Hepatocyte (in vitro differentiated cells): ENCODE measurements around the gene CRELD2. TPM values are rescaled to one million over a fixed set of nuclear protein-coding genes. Genes with fewer than 3 reads are reported as not detected.

Source experiments
- DNase-seq: peaks from one replicate; pipeline ENCODE4 v3.0.0-alpha.2; 2016; ENCODE audit warnings: low spot score
- H2AFZ ChIP-seq: fragments of 200-600 bp; sonication (generic); 2 replicates; pipeline ENCODE4 v1.6.0; 2016; ENCODE audit warnings: antibody characterized with exemption, mild to moderate bottlenecking
- H3K27ac ChIP-seq: fragments of 200-600 bp; sonication (generic); 2 replicates; pipeline ENCODE4 v1.5.1; 2016; ENCODE audit warnings: mild to moderate bottlenecking
- H3K27me3 ChIP-seq: fragments of 200-600 bp; sonication (generic); 2 replicates; pipeline ENCODE4 v1.6.1; 2016
- H3K36me3 ChIP-seq: fragments of 200-600 bp; sonication (generic); replicated peaks from 2 replicates; pipeline ENCODE4 v1.5.1; 2016; ENCODE audit warnings: low read depth; ENCODE audit not compliant: insufficient read depth
- H3K4me1 ChIP-seq: fragments of 200-600 bp; sonication (generic); 2 replicates; pipeline ENCODE4 v1.5.1; 2016; ENCODE audit warnings: mild to moderate bottlenecking, moderate library complexity; ENCODE audit not compliant: insufficient read depth
- H3K4me2 ChIP-seq: fragments of 200-600 bp; sonication (generic); 2 replicates; pipeline ENCODE4 v1.6.0; 2016
- H3K4me3 ChIP-seq: fragments of 200-600 bp; sonication (generic); 2 replicates; pipeline ENCODE4 v1.5.1; 2016; ENCODE audit warnings: mild to moderate bottlenecking
- H3K79me2 ChIP-seq: fragments of 200-600 bp; sonication (generic); 2 replicates; pipeline ENCODE4 v1.6.0; 2017; ENCODE audit warnings: mild to moderate bottlenecking
- H3K9me2 ChIP-seq: fragments of 200-600 bp; sonication (generic); replicated peaks from 2 replicates; pipeline ENCODE4 v1.6.0; 2017; ENCODE audit warnings: mild to moderate bottlenecking; ENCODE audit not compliant: insufficient read depth
- H3K9me3 ChIP-seq: fragments of 200-600 bp; sonication (generic); 2 replicates; pipeline ENCODE4 v1.5.1; 2016; ENCODE audit warnings: low read depth, mild to moderate bottlenecking
- H4K20me1 ChIP-seq: fragments of 200-600 bp; sonication (generic); 2 replicates; pipeline ENCODE4 v1.6.0; 2016; ENCODE audit warnings: mild to moderate bottlenecking; ENCODE audit not compliant: insufficient read depth, poor library complexity, severe bottlenecking
- EZH2 ChIP-seq: fragments of 200-600 bp; sonication (generic); IDR thresholded peaks from 2 replicates; pipeline ENCODE4 v1.6.1; 2016; ENCODE audit warnings: antibody characterized with exemption, mild to moderate bottlenecking, borderline replicate concordance
- EZH2phosphoT487 ChIP-seq: fragments of 200-600 bp; sonication (generic); IDR thresholded peaks from one replicate; pipeline ENCODE4 v1.6.1; 2018; ENCODE audit warnings: antibody characterized with exemption, mild to moderate bottlenecking, low read depth, moderate library complexity; ENCODE audit not compliant: unreplicated experiment, severe bottlenecking
- WGBS: methylation state at CpG from one replicate; pipeline ENCODE4 v1.1.6; 2016; ENCODE audit warnings: low lambda C conversion rate; ENCODE audit errors: missing lambda C conversion rate; 5-methylcytosine and 5-hydroxymethylcytosine counted together
- polyA plus RNA-seq: library from polyadenylated mRNA; unstranded; fragments of >200 nt; fragmentation: Nextera tagmentation; extraction: Ambion mirVana; gene quantifications from 2 replicates; pipeline ENCODE4 v1.2.1, GENCODE V29; 2016
- total RNA-seq: library from RNA; depleted of rRNA; stranded (reverse); fragments of >200 nt; gene quantifications from 2 replicates; pipeline ENCODE4 v1.2.3, GENCODE V29; 2014
- TF ChIP-seq, protein P1 (sequence below): fragments of 200-600 bp; sonication (generic); IDR thresholded peaks from 2 replicates; pipeline ENCODE4 v1.5.1; 2016; ENCODE audit warnings: antibody characterized with exemption, mild to moderate bottlenecking; ENCODE audit not compliant: poor library complexity

Gene CRELD2
- total and polyA plus RNA-seq, 2 experiments from 2014 or later: 79.7 to 129 TPM

DNA sequence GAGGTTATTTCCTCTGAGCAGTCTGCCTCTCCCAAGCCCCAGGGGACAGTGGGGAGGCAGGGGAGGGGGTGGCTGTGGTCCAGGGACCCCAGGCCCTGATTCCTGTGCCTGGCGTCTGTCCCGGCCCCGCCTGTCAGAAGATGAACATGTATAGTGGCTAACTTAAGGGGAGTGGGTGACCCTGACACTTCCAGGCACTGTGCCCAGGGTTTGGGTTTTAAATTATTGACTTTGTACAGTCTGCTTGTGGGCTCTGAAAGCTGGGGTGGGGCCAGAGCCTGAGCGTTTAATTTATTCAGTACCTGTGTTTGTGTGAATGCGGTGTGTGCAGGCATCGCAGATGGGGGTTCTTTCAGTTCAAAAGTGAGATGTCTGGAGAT, 45.2 kb downstream of the CRELD2 start:
- TF ChIP-seq EZH2 (no peak), EZH2phosphoT487 (no peak)
- TF ChIP-seq, protein P1, sequence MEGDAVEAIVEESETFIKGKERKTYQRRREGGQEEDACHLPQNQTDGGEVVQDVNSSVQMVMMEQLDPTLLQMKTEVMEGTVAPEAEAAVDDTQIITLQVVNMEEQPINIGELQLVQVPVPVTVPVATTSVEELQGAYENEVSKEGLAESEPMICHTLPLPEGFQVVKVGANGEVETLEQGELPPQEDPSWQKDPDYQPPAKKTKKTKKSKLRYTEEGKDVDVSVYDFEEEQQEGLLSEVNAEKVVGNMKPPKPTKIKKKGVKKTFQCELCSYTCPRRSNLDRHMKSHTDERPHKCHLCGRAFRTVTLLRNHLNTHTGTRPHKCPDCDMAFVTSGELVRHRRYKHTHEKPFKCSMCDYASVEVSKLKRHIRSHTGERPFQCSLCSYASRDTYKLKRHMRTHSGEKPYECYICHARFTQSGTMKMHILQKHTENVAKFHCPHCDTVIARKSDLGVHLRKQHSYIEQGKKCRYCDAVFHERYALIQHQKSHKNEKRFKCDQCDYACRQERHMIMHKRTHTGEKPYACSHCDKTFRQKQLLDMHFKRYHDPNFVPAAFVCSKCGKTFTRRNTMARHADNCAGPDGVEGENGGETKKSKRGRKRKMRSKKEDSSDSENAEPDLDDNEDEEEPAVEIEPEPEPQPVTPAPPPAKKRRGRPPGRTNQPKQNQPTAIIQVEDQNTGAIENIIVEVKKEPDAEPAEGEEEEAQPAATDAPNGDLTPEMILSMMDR: no peak
- H3K4me1 ChIP-seq: peaks cover 49% of the 10 kb centered on the region
- peak overlapping the region; percentile 94 for H3K27ac ChIP-seq
- peak overlapping the region; percentile 95 for H3K4me2 ChIP-seq
- DNase-seq: no peak
- no peaks in the 10 kb centered on the region for H3K9me3 ChIP-seq
- no peak overlapping the region for H2AFZ ChIP-seq
- H3K27me3 ChIP-seq: no peaks in the 10 kb centered on the region
- H3K9me2 ChIP-seq: no peaks in the 10 kb centered on the region
- peaks cover 43% of the 10 kb centered on the region for H4K20me1 ChIP-seq
- H3K79me2 ChIP-seq: peaks cover 35% of the 10 kb centered on the region
- WGBS: 73% methylated on average over 6 of the region's 6 CpGs
- H3K4me3 ChIP-seq: no peak overlapping the region
- H3K36me3 ChIP-seq: no peaks in the 10 kb centered on the region

DNA sequence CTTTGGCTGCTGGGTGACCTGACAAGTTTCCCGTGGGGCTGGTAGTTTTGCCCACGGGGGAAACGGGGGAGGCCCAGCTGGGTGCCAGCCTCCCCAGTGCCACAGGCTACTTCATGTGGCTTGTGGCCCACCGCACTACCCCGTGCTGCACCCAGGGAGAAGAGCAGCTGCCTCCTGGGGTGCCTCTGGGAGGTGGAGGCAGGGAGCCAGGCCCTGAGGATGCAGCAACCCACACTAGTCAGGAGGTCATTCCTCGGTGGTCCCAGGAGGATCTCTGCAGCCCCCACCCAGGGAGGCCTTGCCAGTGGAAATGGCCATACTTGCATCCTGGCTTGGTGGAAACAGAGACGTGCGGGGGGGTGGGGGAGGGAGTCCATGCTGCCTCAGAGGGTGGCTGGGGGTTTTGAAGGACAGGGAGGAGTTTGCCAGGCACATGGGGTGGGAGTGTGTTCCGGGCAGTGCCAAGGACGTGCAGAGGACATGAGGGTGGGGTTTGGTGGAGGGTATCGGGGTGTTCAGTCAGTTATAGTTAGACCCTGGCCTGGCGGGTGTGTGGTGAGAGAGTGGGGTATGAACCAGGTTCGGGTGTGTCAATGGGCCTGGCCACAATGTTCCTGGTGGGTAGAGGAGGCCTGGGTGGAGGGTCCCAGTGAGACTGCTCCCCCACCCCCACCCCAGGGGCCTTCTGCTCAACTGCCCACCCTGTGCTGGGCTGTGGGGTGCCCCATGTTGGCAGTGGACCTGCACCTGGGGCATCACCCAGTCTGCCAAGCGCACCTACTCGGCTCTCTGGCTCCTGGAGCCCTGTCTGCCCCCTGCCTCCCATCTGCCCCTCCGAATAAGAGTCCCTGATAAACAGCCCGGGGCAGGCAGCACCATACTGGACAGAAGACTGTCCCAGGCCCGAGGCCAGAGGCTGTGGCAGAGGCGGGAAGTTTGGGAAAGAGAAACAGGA, 46.0 kb downstream of the CRELD2 start:
- Histone ChIP-seq H3K4me1 (peaks cover 46% of the 10 kb centered on the region), H3K27me3 (no peaks in the 10 kb centered on the region), H3K79me2 (peaks cover 35% of the 10 kb centered on the region), H3K4me3 (no peak overlapping the region), H3K36me3 (no peaks in the 10 kb centered on the region), H4K20me1 (peaks cover 43% of the 10 kb centered on the region), H3K4me2 (peak overlapping the region; percentile 95), H3K9me3 (no peaks in the 10 kb centered on the region), H2AFZ (no peak overlapping the region), H3K27ac (peak overlapping the region; percentile 94), H3K9me2 (no peaks in the 10 kb centered on the region)
- 88% methylated on average over 16 of the region's 19 CpGs for WGBS
- TF ChIP-seq, protein P1: no peak
- TF ChIP-seq EZH2phosphoT487: no peak
- no peak for TF ChIP-seq EZH2
- DNase-seq: peak; percentile 10

DNA sequence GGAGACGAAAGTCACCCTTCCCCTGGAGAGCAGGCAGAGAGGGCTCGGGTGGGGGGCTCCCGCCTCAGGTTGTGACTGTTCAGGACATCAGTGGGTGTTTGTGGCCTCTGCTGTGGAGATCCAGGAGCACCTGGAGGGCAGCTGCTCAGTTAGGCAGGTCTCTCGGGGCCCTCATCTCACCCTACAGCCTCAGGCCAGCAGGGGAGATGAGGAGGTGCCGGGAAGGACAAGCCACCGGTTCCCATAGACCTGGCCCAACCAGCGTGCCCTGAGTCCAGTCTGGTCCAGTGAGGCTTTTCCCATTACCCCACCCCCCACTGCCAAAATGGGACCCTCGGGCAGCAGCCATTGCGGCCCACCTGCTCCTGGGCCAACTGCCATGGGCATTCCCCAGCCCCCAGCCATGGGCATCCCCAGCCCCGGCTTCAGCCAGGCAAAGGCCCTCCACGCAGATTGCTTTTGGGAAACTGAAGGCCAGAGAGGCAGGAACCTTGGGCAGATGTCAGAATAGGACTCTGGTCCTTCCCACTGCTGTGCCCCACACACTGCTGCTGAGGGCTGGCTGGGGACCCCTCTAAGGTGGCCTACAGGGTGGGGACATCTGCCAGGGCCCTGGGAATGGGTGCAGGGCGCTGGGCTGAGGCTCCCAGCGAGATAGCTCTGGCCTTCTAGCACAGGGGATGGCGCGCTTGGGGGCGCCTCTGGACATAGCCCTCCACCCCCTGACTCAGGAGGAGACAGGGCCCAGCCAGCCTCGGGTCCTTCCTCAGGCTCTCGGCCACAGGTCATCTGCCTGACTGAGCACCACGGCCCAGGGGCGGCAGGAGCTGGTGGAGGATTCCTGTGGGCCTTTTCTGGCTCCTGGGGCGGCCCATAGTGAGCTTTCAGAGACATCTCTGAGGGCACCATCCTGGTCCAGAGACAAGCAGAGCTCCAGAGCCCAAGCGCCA, 46.9 kb downstream of the CRELD2 start:
- H3K27ac ChIP-seq: peak overlapping the region; percentile 94
- H3K9me3 ChIP-seq: no peaks in the 10 kb centered on the region
- no peaks in the 10 kb centered on the region for H3K27me3 ChIP-seq
- 94% methylated on average over 19 of the region's 22 CpGs for WGBS
- TF ChIP-seq EZH2phosphoT487: no peak
- no peak for TF ChIP-seq EZH2
- TF ChIP-seq, protein P1: no peak
- no peaks in the 10 kb centered on the region for H3K36me3 ChIP-seq
- peaks cover 35% of the 10 kb centered on the region for H3K79me2 ChIP-seq
- H3K4me1 ChIP-seq: peaks cover 44% of the 10 kb centered on the region
- peaks cover 43% of the 10 kb centered on the region for H4K20me1 ChIP-seq
- no peak overlapping the region for H2AFZ ChIP-seq
- H3K9me2 ChIP-seq: no peaks in the 10 kb centered on the region
- peak; percentile 36 for DNase-seq
- no peak overlapping the region for H3K4me3 ChIP-seq
- H3K4me2 ChIP-seq: peak overlapping the region; percentile 95
